H1 (cell line): Measurements from ENCODE around the gene CDH20.

Experiments used
- CBX5 ChIP-seq: fragments of 300-800, 300-1000 bp; sonication (generic); IDR thresholded peaks from 2 replicates; pipeline ENCODE4 v1.7.1; 2016; ENCODE audit warnings: antibody characterized with exemption, low read length, low read depth
- CEBPB ChIP-seq: IDR thresholded peaks from 2 replicates; pipeline ENCODE4 v1.6.1; 2012; ENCODE audit warnings: low read depth, low read length
- CTCF ChIP-seq, 3 experiments: IDR thresholded peaks; 1 replicate in 2 of 3; 2 replicates in 1 of 3; pipeline versions ENCODE4 v1.5.1 to v1.6.1; 2011; ENCODE audit warnings: low read length in 3 of 3, mild to moderate bottlenecking in 3 of 3, inconsistent platforms in 2 of 3, low read depth in 1 of 3, moderate library complexity in 1 of 3; ENCODE audit not compliant: insufficient read depth in 1 of 3; ENCODE audit errors: control extremely low read depth in 1 of 3
- EZH2 ChIP-seq: fragments of 200-600 bp; sonication (generic); IDR thresholded peaks from 2 replicates; pipeline ENCODE4 v1.7.1; 2012; ENCODE audit warnings: low read depth, mild to moderate bottlenecking, moderate library complexity, low read length, inconsistent platforms; ENCODE audit not compliant: severe bottlenecking
- POLR2AphosphoS5 ChIP-seq: IDR thresholded peaks from 2 replicates; pipeline ENCODE4 v1.6.1; 2011; ENCODE audit warnings: low read depth, low read length
- SP1 ChIP-seq: IDR thresholded peaks from 2 replicates; pipeline ENCODE4 v1.6.1; 2011; ENCODE audit warnings: low read depth, low read length
- TAF1 ChIP-seq: IDR thresholded peaks from 2 replicates; pipeline ENCODE4 v1.6.1; 2011; ENCODE audit warnings: mild to moderate bottlenecking, low read depth, low read length
- USF2 ChIP-seq: IDR thresholded peaks from 2 replicates; pipeline ENCODE4 v1.6.1; 2011; ENCODE audit warnings: low read length, improper control_type of control experiment

GRCh38 chr18:61545281-61546245 is 212.3 kb downstream of the CDH20 start:
- TF ChIP-seq USF2 (no peak), SP1 (no peak), CBX5 (no peak), CEBPB (no peak), EZH2 (no peak), CTCF (IDR thresholded peaks at IDR 0.05; ENCODE audit: control extremely low read depth in 1 of 3, insufficient read depth in 1 of 3, low read depth in 1 of 3, low read length in 3 of 3) (no peak), TAF1 (no peak), POLR2AphosphoS5 (no peak)
